GM19372 (cell line): ENCODE data around the gene VSTM5.
"Not testable (repeated sequence)": the region's sequence is repeated elsewhere in the genome, so short reads cannot be mapped to it uniquely, and the experiment has no call there.

Experiments
- ATAC-seq: cut with Tn5 transposase; IDR thresholded peaks from one replicate; pipeline ENCODE4 v1.9.1; 2021; ENCODE audit warnings: mild to moderate bottlenecking, low read depth, moderate library complexity; ENCODE audit not compliant: unreplicated experiment

Gene VSTM5

DNA sequence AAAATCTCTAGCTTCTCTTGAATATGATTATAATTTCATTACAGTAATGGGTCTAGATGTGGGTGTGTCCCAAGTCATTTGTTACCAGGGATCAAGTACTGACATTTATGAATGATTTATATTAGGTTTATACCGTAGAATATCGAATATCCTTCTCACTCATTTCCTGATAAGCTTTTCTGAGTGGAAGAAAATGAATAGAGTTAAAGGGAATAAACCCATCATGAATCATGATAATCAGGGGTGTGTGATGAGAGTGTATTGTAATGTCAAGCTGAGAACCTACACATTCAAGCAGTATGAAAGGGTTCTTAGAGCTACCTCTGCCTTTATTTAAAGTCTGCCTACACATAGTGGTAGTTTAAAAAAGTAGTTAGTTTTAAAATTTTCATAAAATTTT is 49.1 kb downstream of the VSTM5 start:
- no peak for ATAC-seq

DNA sequence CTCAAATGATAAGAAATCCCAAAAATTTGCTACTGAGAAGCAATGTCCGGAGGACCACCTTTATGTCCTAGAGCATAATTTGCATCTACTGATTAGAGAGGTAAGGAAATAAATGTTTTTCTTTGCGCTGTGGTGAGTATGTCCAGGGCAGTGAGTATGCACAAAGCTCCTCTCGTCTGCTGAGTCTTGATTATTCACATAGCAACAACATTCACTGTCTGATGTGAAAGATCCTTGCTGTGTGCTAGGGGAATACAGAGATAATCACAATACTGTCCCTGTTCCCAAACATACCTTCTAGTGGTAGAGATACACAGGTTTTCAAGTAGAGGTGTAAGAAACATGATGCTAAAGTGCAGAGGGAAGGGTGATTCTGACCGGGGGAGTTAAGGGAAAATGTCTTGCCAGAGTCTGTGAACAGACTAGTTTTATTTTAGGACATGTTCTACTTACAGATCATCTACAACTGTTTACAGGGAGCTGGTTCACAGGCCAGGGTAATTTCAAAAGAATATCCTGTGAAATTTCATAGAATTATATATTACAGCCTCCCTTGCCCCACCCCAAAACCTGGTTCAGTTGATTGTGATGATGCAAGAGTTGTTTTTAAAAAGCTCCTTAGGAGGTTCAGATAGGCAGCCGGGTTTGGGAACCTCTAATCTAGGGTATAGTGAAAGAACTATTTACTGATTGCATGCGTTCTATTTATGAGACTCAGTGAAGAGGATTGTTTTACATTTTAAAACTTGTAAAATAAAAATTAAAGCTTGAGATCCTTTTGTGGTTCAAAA is 53.8 kb downstream of the VSTM5 start:
- ATAC-seq = no peak

- no peak for ATAC-seq
Observed at GRCh38 chr11:93791493-93791892, 58.9 kb downstream of the VSTM5 start.

DNA sequence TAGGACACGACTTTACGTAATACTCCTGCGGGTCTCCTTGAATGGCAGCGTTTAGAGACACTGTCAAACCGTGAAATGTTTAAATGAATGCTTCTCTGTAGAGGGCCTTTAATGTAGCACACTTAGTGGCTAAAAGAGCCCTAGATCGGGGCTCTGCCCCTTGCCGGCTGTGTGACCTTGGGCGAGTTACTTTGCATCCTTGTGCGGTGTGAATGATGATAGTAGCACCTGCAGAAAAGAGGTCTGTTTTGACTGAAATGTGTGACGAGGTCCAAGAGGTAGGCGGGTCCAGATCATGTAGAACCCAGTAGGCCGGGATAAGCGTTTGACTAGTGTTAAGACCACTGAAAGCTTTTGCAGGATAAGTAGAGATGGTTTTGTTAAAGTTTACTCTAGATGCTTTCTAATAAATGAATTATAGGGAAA is 65.5 kb downstream of the VSTM5 start:
- peak; percentile 23 for ATAC-seq

- peak; percentile 93 for ATAC-seq
Observed at GRCh38 chr11:93784145-93784934, 66.1 kb downstream of the VSTM5 start, which contains the start of gene MED17. TSS of gene MED17 (plus strand) at chr11:93784282. CDS start at chr11:93784514, 232 bp downstream.

- peak; percentile 49 for ATAC-seq
Observed at GRCh38 chr11:93783765-93784144, 66.7 kb downstream of the VSTM5 start.

GRCh38 chr11:93783362-93783761 is 67.1 kb downstream of the VSTM5 start:
- no peak for ATAC-seq

- ATAC-seq = no peak
Observed at GRCh38 chr11:93775289-93775688, 75.1 kb downstream of the VSTM5 start.

DNA sequence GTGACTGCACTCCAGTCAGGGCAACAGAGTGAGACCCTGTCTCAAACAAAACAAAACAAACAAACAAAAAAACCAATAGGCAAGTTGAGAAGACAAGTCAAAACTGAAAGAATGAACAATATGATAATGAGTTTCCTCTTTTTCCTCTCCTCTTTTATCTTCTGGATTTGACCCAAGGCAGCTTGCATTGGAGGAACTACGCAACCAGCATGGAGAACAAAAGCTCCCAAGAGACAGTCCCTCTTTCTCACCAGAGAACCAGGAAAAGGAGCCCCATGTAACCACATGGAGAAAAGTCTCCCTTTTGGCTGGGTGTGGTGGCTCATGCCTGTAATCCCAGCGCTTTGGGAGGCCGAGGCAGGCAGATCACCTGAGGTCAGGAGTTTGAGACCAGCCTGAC is 75.9 kb downstream of the VSTM5 start:
- ATAC-seq = not testable (repeated sequence)

DNA sequence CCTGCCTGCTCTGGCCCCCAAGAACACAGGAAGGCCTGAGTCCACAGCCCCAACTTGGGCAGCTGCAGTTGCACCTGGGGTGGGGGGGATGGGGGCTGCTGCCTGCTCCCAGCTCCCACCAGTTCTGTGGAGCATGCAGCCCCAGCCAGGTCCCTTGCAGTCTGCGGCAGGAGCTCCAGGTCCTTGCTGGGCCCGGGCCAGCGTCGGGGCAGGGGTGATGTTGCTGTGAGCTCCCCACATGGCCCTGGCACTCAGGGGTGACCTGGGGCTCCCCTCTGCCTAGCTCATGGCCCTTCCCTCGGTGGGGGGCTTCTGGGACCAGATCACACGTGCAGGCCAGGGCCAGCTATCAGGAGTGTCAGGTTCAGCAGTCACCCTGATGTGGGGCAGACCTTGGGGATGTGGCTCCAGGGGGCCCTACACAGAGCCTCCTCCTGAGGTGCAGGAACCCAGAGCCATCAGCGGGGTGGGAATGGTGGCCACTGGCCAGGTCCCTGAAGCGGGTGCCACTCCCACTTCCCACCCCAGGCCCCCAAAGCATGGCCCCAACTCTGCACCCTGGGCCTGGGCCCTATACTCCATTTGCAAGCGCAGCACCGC is 76.7 kb downstream of the VSTM5 start:
- ATAC-seq = no peak

DNA sequence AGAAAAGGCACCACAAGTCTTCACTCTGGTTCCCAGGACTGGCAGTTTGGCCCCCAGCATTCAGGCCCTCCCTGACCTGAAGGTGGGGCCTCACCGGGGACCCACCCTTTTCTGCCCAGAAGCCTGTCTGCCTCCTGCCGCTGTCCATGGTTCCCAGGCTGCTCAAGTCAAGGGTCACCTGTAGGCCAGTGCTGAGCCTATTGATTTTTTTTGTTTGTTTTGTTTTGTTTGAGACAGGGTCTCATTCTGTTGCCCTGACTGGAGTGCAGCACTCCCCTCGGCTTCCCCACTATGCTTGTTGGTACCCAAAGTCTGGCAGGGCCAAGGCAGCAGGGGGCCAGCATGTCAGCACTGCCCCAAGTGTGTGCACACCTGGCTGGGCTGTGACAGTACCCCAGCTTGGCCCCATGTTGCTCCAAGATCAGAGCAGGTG is 77.4 kb downstream of the VSTM5 start:
- ATAC-seq = no peak

GRCh38 chr11:93772123-93772522 is 78.3 kb downstream of the VSTM5 start:
- no peak for ATAC-seq

- no peak for ATAC-seq
Observed at GRCh38 chr11:93770160-93770559, 80.3 kb downstream of the VSTM5 start.
